Smooth muscle cell of bladder (primary cell): Measurements from ENCODE around the gene BCLAF3. TPM values are rescaled to one million over a fixed set of nuclear protein-coding genes. Genes with fewer than 3 reads are reported as not detected.

Source experiments
- total RNA-seq: library from RNA; depleted of rRNA; stranded (reverse); fragments of >200 nt; gene quantifications from 2 replicates; pipeline ENCODE4 v1.2.3, GENCODE V29; 2014

Gene BCLAF3
- 4.8 and 6.1 TPM in 2 replicates for total RNA-seq

DNA sequence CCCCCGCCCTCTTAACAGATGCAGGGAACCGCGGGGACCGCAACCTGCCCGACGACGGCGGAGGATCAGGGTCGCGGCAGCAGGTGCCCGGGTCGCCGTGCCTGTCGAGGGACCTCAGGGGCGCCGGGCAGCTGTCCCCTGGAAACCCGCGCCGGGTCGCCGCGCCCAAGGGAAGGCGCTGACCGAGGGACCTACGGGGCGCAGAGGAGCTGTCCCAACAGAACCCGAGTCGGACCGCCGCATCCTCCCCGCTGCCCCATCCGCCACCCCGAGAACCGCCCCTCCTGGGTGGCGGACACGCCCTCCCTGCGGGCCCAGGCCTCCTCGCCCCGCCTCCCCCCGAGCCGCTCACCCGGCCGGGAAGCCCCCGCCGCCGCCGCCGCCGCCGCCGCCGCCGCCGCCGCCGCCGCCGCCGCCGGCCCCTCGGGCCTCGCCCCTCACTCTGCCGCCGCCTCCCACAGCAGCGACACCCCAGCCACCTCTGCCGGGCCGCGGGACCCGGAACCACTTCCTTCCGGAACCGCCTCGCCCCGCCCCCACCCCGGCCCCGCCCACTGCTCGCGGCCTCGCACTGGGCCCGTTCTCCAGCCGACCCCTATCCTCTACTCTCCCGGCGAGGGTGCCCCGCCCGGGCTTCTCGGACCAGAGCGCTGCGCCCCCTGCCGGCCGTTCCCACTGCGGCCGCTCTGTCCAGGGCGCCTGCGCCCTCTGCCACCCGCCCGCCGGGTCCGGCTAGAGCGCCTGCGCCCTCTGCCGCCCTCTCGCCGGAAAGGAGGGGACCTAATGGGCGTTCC is at the start of gene BCLAF3:
TSS of gene BCLAF3 (minus strand) at position 506 of the 794 bp plus-strand sequence. CDS start 20,797 bp downstream, outside the sequence.

Other genes starting within 250 kb of the BCLAF3 start
- 15.7 and 20.1 TPM in 2 replicates for gene SH3KBP1, start 103.5 kb downstream of the BCLAF3 start, total RNA-seq
- under 0.01 and 0.09 TPM in 2 replicates for gene MAP7D2, start 125.8 kb upstream of the BCLAF3 start, total RNA-seq
- gene EIF1AX, start 150.8 kb upstream of the BCLAF3 start, total RNA-seq, result 17.9 and 18.3 TPM in 2 replicates